ENCODE measurements around the gene PXYLP1. TPM values are rescaled to one million over a fixed set of nuclear protein-coding genes. Genes with fewer than 3 reads are reported as not detected.

Gene PXYLP1
- total and polyA plus RNA-seq, 9 of the 15 experiments (the other 6 are each of a cell fraction or from before 2014, with no cell fraction given), result 0.80 to 2.9 (median 1.3) TPM

DNA sequence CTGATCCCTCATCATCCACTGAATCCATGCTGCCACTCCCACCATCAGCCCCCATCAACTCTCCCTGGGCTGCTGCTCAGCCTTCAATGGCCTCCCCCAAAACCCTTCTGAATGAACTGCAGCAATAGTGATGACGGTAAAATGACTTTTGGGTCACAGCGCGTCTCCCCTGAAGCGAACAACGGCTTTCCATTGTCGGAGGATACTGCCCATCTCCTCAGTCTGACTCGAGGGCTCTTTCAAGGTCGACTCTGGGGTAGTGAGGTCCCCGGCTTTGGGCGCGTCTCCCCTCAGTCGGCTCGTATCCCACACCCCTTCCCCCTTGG, 79.5 kb downstream of the PXYLP1 start (continued):
- TF ChIP-seq, protein P1, sequence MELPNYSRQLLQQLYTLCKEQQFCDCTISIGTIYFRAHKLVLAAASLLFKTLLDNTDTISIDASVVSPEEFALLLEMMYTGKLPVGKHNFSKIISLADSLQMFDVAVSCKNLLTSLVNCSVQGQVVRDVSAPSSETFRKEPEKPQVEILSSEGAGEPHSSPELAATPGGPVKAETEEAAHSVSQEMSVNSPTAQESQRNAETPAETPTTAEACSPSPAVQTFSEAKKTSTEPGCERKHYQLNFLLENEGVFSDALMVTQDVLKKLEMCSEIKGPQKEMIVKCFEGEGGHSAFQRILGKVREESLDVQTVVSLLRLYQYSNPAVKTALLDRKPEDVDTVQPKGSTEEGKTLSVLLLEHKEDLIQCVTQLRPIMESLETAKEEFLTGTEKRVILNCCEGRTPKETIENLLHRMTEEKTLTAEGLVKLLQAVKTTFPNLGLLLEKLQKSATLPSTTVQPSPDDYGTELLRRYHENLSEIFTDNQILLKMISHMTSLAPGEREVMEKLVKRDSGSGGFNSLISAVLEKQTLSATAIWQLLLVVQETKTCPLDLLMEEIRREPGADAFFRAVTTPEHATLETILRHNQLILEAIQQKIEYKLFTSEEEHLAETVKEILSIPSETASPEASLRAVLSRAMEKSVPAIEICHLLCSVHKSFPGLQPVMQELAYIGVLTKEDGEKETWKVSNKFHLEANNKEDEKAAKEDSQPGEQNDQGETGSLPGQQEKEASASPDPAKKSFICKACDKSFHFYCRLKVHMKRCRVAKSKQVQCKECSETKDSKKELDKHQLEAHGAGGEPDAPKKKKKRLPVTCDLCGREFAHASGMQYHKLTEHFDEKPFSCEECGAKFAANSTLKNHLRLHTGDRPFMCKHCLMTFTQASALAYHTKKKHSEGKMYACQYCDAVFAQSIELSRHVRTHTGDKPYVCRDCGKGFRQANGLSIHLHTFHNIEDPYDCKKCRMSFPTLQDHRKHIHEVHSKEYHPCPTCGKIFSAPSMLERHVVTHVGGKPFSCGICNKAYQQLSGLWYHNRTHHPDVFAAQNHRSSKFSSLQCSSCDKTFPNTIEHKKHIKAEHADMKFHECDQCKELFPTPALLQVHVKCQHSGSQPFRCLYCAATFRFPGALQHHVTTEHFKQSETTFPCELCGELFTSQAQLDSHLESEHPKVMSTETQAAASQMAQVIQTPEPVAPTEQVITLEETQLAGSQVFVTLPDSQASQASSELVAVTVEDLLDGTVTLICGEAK (IDR thresholded peaks at IDR 0.05), result no peak
- TF ChIP-seq, protein P1 (CRISPR knock-in tag; IDR thresholded peaks at IDR 0.05), result 0 out of 2 replicates have a peak, but pooled peaks have one; percentile 28

Data from K562 (cell line).